Smooth muscle cell (in vitro differentiated cells): Measurements from ENCODE around the gene IER5L. TPM values are rescaled to one million over a fixed set of nuclear protein-coding genes. Genes with fewer than 3 reads are reported as not detected.

Experiments
- DNase-seq: peaks from one replicate; lab custom pipeline; 2025; ENCODE audit not compliant: unreplicated experiment; lab: John Stamatoyannopoulos, UW
- H2AFZ ChIP-seq: fragments of 200-600 bp; sonication (generic); 2 replicates; pipeline ENCODE4 v1.6.0; 2016; ENCODE audit warnings: antibody characterized with exemption, low read depth, mild to moderate bottlenecking
- H3F3A ChIP-seq: fragments of 200-600 bp; sonication (generic); 2 replicates; pipeline ENCODE4 v1.6.0; 2017; ENCODE audit warnings: antibody characterized with exemption, low read depth
- H3K27ac ChIP-seq: fragments of 200-600 bp; sonication (generic); 2 replicates; pipeline ENCODE4 v1.5.1; 2016; ENCODE audit warnings: low read depth, mild to moderate bottlenecking
- H3K27me3 ChIP-seq: fragments of 200-600 bp; sonication (generic); 2 replicates; pipeline ENCODE4 v1.6.1; 2016; ENCODE audit warnings: low read depth, mild to moderate bottlenecking
- H3K36me3 ChIP-seq: fragments of 200-600 bp; sonication (generic); 2 replicates; pipeline ENCODE4 v1.5.1; 2016; ENCODE audit warnings: low read depth
- H3K4me1 ChIP-seq: fragments of 200-600 bp; sonication (generic); 2 replicates; pipeline ENCODE4 v1.5.1; 2016; ENCODE audit warnings: low read depth
- H3K4me2 ChIP-seq: fragments of 200-600 bp; sonication (generic); 2 replicates; pipeline ENCODE4 v1.6.0; 2016; ENCODE audit warnings: mild to moderate bottlenecking
- H3K4me3 ChIP-seq: fragments of 200-600 bp; sonication (generic); 2 replicates; pipeline ENCODE4 v1.5.1; 2016; ENCODE audit warnings: mild to moderate bottlenecking
- H3K79me2 ChIP-seq: fragments of 200-600 bp; sonication (generic); 2 replicates; pipeline ENCODE4 v1.6.0; 2016; ENCODE audit warnings: low read depth, mild to moderate bottlenecking
- H3K9ac ChIP-seq: fragments of 200-600 bp; sonication (generic); 2 replicates; pipeline ENCODE4 v1.6.0; 2016; ENCODE audit warnings: low read depth
- H3K9me3 ChIP-seq: fragments of 200-600 bp; sonication (generic); replicated peaks from 2 replicates; pipeline ENCODE4 v1.5.1; 2016; ENCODE audit warnings: low read depth
- H4K20me1 ChIP-seq: fragments of 200-600 bp; sonication (generic); 2 replicates; pipeline ENCODE4 v1.6.0; 2016; ENCODE audit warnings: low read depth
- CTCF ChIP-seq: fragments of 200-600 bp; sonication (generic); IDR thresholded peaks from 2 replicates; pipeline ENCODE4 v1.5.1; 2017; ENCODE audit warnings: borderline replicate concordance, mild to moderate bottlenecking, antibody characterized with exemption; ENCODE audit not compliant: insufficient read depth, poor library complexity, severe bottlenecking
- WGBS: methylation state at CpG from one replicate; pipeline ENCODE4 v1.1.7; 2016; ENCODE audit warnings: low lambda C conversion rate; 5-methylcytosine and 5-hydroxymethylcytosine counted together
- polyA plus RNA-seq: library from polyadenylated mRNA; unstranded; fragments of >200 nt; fragmentation: Nextera tagmentation; extraction: Ambion mirVana; gene quantifications from 2 replicates; pipeline ENCODE4 v1.2.1, GENCODE V29; 2016
- total RNA-seq: library from RNA; depleted of rRNA; stranded (reverse); fragments of >200 nt; gene quantifications from 2 replicates; pipeline ENCODE4 v1.2.3, GENCODE V29; 2014

IER5L gene
- total and polyA plus RNA-seq, 2 experiments from 2014 or later = 28.3 to 31.7 TPM

GRCh38 chr9:129224618-129225489 is 46.8 kb upstream of the IER5L start:
- WGBS = 79% methylated on average over 14 of the region's 17 CpGs
- TF ChIP-seq CTCF = no peak
- H3K4me3 ChIP-seq = no peak overlapping the region
- no peaks in the 10 kb centered on the region for H3K36me3 ChIP-seq
- no peaks in the 10 kb centered on the region for H3K27me3 ChIP-seq
- peaks cover 17% of the 10 kb centered on the region for H3F3A ChIP-seq
- no peak overlapping the region for H3K9ac ChIP-seq
- peak overlapping the region; percentile 23 for H3K4me2 ChIP-seq
- H4K20me1 ChIP-seq = no peaks in the 10 kb centered on the region
- H3K9me3 ChIP-seq = no peaks in the 10 kb centered on the region
- H3K27ac ChIP-seq = peak overlapping the region; percentile 79
- H3K79me2 ChIP-seq = no peaks in the 10 kb centered on the region
- no peak overlapping the region for H2AFZ ChIP-seq
- DNase-seq = no peak
- H3K4me1 ChIP-seq = peaks cover 23% of the 10 kb centered on the region

- Histone ChIP-seq H2AFZ (no peak overlapping the region), H3K27me3 (no peaks in the 10 kb centered on the region), H4K20me1 (no peaks in the 10 kb centered on the region), H3K79me2 (no peaks in the 10 kb centered on the region), H3K4me3 (no peak overlapping the region), H3K36me3 (no peaks in the 10 kb centered on the region), H3K9ac (no peak overlapping the region), H3K4me1 (peaks cover 20% of the 10 kb centered on the region), H3F3A (peaks cover 8% of the 10 kb centered on the region), H3K27ac (peak overlapping the region; percentile 42), H3K9me3 (no peaks in the 10 kb centered on the region), H3K4me2 (peak overlapping the region; percentile 21)
- DNase-seq = no peak
- WGBS = 55% methylated on average over 15 of the region's 15 CpGs
- no peak for TF ChIP-seq CTCF
Measured at GRCh38 chr9:129223551-129224208, 45.6 kb upstream of the IER5L start.

- Histone ChIP-seq H3K36me3 (no peaks in the 10 kb centered on the region), H2AFZ (no peak overlapping the region), H3K9ac (no peak overlapping the region), H3K27ac (no peak overlapping the region), H3F3A (peaks cover 6% of the 10 kb centered on the region), H3K27me3 (no peaks in the 10 kb centered on the region), H3K4me3 (no peak overlapping the region), H3K4me1 (peaks cover 20% of the 10 kb centered on the region), H3K9me3 (no peaks in the 10 kb centered on the region), H4K20me1 (no peaks in the 10 kb centered on the region), H3K4me2 (no peak overlapping the region), H3K79me2 (no peaks in the 10 kb centered on the region)
- TF ChIP-seq CTCF = no peak
- no peak for DNase-seq
- 92% methylated on average over 13 of the region's 13 CpGs for WGBS
Measured at GRCh38 chr9:129222819-129223218, 44.8 kb upstream of the IER5L start.
